GM12892 (cell line): ENCODE results near the gene IL17RA.
A peak's percentile ranks its signal among the peaks of the same experiment; 100 is the strongest.

ENCODE experiments used
- POLR2AphosphoS5 ChIP-seq: IDR thresholded peaks from 2 replicates; pipeline ENCODE4 v1.6.1; 2011; ENCODE audit warnings: low read depth, low read length, control low read depth
- TAF1 ChIP-seq: IDR thresholded peaks from 2 replicates; pipeline ENCODE4 v1.6.1; 2011; ENCODE audit warnings: low read depth, mild to moderate bottlenecking, control low read depth, low read length, borderline replicate concordance

DNA sequence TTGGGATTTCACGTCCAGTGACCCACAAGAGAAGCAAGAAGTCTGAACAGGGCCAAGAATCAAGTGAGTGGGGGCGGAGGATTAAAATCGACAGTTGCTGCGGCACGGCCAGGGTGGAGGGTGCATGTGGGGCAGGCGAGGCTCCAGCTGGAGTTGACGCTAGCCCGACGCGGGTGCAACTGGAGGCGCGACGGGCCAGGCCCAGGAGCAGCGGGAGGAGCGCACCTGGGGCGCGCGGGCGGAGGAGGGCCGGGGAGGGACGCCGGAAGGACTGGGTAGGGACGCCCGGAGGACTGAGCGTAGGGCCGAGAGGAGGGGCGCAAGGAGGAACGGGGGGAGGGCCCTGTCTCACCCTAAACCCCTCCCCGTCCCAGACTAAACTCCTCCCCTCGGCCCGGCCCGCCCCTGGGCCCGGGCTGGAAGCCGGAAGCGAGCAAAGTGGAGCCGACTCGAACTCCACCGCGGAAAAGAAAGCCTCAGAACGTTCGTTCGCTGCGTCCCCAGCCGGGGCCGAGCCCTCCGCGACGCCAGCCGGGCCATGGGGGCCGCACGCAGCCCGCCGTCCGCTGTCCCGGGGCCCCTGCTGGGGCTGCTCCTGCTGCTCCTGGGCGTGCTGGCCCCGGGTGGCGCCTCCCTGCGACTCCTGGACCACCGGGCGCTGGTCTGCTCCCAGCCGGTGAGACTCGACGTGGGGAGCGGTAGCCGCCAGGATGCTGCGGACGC lies at the start of gene IL17RA:
- peak; percentile 36; the same call in 1 of the 2 replicates for TF ChIP-seq TAF1
- TF ChIP-seq POLR2AphosphoS5: peak; percentile 69; the same call in 1 of the 2 replicates
